Activated T-cell treated with anti-CD3 and anti-CD28 coated beads, Interleukin-2, amount 50 U/mL, for 48 hours (primary cell): ENCODE data around the gene ST3GAL4.
"Not testable (repeated sequence)": the region's sequence is repeated elsewhere in the genome, so short reads cannot be mapped to it uniquely, and the experiment has no call there.

ENCODE experiments used
- DNase-seq, 2 experiments: peaks; one replicate each; pipeline ENCODE4 v3.0.0-alpha.2; 2020

The ST3GAL4 gene

DNA sequence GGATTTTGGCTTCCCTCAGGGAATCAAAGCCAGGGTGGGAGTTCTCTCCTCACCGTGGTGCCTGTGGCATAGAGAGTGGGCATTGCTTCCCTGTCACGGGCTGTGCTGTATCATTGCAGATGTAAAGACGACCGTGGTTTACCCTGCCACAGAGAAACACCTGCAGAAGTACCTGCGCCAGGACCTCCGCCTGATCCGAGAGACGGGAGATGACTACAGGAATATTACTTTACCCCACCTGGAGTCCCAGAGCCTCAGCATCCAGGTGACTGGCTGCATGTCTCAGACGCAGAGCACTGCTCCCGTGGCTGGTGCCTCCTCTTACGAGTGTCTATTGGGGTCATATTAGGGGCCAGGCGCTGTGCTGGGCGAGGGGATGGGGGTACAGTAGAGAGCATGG, 24.2 kb upstream of the ST3GAL4 start:
- no peak for DNase-seq

DNA sequence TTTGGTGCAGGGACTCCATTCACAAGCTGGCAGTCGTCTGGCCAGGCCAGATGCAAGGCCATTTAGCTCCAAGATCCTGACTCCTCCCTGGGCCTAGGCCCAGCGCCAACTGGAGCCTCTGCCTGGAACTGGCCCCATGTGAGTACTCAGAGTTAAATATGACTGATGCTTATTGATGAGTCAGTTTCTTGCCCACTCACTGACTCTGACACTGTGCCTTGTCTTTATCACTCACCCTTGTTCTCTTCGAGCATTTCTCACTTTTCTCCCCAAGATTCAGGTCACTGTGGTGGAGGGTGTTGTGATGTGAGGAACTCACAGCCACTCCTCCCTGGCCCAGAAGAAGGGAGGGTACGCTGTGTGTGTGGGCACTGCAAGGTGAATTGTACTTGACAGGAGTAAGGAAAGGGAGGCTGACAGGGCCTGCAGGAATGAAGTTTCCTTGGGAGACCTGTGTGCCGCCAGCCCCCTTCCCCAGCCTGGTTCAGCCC, 23.2 kb upstream of the ST3GAL4 start:
- DNase-seq: peak in 1 of 2 experiments; percentile 44

- DNase-seq: no peak
Observed at GRCh38 chr11:126333142-126333541, 22.3 kb upstream of the ST3GAL4 start.

DNA sequence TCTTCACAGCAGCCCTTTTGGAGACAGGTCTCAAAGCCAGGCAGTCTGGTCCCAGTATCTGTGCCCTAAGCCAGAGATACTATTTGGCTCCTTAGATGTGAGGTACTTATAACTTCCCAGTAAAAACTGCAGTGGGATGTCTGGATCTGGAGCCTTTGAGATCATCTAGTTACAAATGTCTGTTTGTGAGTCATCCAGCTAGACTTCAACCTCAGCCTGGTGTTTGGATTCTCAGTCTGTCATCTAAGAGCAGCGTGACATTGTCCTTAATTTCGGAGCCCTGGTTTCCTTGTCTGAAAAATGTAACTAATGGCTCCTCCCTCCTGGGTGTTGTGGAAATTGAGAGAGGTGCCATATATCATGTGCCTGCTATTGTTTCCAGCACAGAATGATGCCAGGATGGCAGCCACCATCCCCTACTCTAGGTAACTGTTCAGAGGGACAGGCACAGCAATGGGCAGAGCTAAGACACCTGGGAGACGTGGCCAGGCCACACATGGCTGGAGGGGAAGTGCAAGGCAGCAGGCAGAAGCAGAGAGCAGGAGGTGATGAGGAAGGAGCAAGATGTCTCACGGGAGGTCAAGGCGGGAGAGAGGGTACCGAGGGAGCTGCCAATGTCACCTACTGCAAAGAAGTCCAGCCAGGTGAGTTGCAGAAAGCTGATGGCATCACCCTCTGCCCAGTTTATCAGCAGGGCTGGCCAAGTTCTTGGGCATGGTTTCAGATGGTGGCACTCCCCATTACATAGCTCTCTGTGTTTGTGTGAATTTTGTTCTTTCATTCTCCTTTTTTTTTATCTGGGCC, 20.6 kb upstream of the ST3GAL4 start:
- DNase-seq: no peak

- DNase-seq: no peak
Observed at GRCh38 chr11:126335463-126335760, 20.1 kb upstream of the ST3GAL4 start.

- no peak for DNase-seq
Observed at GRCh38 chr11:126336138-126336541, 19.3 kb upstream of the ST3GAL4 start.

DNA sequence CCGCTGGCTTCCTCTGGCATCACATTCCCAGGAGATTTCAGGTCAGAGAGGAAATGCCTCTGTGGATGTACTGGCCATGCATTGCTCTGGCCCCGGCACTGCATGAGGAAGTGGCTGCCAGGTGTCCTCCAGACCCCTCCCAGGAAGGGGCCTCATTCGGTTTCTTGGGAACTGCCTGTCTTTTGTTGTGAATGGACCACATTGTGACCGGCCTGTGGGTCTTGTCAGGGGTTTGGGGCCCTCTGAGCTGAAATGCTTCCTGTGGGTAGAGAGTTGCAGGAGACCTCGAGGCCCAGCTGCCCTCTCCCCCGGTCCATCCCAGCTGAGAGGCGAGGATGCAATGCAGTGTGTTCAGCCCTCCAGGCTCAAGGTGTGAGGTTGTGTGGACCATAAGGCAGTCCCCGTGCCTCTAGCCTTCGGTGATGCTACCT, 18.8 kb upstream of the ST3GAL4 start:
- no peak for DNase-seq

DNA sequence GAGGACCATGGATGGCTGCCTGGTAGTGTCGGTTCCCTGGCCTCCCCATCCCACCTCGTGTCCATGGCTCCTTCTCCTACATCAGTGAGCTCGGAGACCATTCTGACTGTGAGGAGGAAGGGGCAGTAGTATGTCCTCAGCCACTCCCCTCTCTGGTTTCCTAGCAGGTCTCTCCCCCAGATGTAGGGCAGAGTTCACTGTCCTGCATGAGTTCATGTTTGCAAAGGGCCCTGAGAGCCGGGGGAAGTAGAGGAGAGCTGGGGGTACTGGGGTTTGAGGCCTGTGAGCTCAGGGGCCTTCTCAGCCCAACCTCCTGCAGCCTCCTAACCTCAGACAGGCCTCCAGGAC, 18.4 kb upstream of the ST3GAL4 start:
- no peak for DNase-seq

GRCh38 chr11:126337474-126338241, 17.8 kb upstream of the ST3GAL4 start:
- DNase-seq: no peak

DNA sequence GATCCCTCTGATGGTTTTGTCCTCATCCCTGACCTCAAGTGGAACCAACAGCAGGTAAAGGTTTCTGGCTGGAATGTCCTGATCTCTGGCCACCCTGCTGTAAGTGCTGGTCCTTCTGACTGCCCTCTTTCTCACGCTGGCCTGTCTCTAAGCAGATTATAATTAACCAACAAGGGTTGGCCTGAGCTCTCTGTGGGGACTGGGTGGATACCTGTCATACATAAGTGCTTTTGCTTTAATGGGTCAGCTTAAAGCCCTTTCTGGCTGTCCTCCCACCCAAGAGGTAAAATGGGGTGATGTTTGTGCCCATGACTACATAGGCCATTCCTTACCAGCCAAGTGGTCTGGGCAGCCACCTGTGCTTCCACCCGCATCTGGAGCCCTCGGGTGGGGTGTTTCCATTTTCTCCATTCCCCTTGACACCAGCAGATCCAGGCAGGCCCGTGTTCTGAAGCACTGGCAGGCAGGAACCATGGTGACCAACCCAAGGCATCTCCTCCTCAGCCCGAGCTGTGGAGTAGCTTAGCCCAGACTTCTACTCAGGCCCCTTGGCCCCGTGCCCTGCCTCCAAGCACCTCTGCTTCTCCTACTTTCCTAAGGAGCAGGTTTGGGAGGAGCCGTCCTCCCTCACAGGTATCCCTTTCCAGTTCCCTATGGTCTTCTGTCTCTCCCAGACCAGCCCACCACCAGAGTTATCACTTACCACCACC, 17.0 kb upstream of the ST3GAL4 start:
- DNase-seq: no peak

DNA sequence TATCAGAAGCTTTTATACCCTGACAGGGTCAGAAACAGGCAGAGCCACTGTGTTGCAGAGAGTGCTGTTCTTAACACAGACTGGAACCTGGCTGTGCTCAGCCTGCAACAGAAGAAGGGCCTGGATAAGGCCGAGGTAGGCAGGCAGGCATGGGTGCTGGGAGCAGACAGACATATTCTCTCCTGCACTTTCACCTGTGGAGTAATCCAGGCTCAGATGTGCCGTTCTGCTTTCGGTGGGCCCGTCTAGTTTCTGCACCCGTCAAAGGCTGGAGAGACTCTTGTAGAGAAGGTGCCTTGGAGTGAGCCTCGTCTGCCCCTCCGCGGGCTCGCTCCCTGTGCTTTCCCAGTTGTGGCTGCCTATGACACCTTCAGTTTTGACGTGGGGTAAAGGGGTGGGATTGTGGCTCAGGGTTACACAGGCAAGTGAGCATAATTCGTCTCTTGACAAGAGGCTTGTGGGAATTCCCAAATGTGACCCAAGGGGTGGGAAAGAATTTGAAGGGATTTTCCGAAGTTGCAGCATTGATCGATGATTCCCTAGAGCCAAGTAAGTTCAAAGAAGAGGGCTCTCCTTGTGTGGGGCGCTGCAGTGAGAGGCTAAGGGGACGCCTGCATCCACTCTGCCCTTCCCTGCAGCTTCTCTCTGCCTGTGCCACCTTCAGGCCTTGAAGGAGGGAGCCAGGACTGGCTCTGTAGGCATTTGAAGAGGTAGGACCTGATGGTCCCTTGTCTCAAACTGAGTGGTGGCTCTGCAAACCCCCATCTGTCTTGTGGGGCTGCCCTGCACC, 16.2 kb upstream of the ST3GAL4 start:
- DNase-seq: no peak

DNA sequence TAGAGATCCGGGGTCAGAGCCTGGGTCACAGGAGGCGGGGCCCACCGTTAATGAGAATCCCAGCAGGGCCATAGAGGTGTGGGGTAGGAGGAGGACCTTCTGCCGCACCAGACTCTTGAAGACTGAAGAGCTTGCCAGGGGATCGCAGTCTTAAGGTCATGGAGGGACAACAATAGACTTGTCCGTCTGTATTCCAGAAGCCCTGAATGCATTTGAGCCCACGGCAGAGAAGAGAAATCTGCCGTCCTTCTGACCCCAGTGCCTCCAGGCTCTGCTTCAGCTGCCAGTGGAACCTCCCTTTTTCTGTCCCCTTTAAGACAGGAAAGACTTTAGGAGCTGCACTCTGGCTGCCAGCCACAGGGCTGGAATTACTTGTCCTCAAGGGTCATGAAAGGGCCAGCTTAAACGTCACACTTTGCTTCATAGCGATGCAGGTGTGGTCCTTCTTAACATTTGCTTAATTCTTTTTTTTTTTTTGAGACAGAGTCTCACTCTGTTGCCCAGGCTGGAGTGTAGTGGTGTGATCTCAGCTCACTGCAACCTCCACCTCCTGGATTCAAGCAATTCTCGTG, 15.5 kb upstream of the ST3GAL4 start:
- no peak for DNase-seq

DNA sequence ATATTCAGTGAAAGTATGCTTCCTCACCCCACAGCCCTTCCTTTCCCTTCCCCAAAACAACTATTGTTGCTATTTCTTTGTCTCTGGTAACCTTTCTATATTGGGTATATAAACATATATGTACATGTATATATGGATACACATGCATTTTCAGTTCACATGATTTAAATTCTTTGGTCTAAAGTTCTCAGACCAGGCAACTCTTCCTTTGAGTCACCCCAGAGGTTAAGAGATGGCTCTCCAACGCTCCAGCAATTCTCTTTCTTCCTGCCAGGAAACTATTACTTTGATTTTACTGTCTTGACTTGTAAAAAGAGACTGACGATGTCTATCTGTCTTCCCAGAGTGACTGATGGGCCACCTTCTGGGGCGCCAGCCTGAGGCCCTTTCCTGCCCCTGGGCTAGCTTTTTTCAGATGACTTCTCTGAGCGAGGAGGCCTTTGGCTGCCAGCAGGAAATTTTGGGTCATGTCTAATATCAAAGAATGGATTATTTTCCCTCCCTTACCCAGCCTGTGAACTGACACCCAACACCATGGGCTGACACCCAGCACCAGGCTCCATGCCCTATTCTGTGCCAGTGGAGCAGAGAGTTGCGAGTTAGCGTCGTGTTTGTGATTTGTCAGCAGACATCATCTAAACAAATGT, 14.4 kb upstream of the ST3GAL4 start:
- DNase-seq: no peak

- no peak for DNase-seq
Observed at GRCh38 chr11:126341760-126342161, 13.7 kb upstream of the ST3GAL4 start.

DNA sequence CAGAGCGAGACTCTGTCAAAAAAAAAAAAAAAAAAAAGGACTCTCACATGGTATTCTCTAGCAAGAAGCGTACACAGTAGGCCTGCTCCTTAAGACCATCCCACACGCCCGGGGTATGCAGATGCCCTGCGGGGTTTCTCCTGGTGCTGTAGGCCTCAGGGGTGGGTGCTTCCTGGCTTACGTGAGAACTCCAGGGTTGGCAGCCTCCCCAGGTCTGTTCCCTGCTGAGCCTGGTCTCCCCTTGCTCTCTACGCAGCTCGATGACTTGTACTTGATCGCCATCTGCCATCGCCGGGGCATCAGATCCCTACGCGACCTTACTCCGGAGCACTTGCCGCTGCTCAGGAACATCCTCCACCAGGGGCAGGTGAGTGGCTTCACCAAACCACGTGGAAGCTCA, 12.4 kb upstream of the ST3GAL4 start:
- no peak for DNase-seq

- DNase-seq: no peak
Observed at GRCh38 chr11:126344141-126345080, 11.1 kb upstream of the ST3GAL4 start.

GRCh38 chr11:126345283-126345682, 10.2 kb upstream of the ST3GAL4 start:
- DNase-seq: no peak

- no peak for DNase-seq
Observed at GRCh38 chr11:126345759-126346585, 9.5 kb upstream of the ST3GAL4 start.

DNA sequence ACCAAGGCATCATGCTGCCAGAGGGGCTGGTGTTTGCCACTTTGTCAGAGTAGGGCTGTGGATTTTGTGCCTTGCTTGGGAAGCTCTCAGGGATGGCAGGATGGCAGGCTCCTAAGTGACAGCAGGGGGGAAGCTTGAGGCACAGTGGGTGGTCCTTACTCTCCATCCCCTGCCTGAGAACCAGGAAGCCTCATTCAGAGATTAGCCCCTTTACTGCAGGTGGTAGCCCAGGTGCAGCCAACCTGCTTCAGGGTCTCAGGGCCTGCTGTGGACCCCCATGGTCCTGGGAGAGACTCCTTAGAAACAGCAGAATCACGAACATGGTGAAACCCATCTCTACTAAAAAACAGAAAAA, 8.9 kb upstream of the ST3GAL4 start:
- no peak for DNase-seq

GRCh38 chr11:126346946-126347345, 8.5 kb upstream of the ST3GAL4 start:
- DNase-seq: not testable (repeated sequence)
